Immature natural killer cell (primary cell): ENCODE results near the gene OR9A2. TPM values are rescaled to one million over a fixed set of nuclear protein-coding genes. Genes with fewer than 3 reads are reported as not detected.

Experiments
- DNase-seq, 3 donors: peaks; one replicate each; pipeline ENCODE4 v3.0.0; 2022; ENCODE audit warnings: mixed read lengths in 1 of 3
- H3K27ac Mint-ChIP-seq, 6 donors: one replicate each; pipeline ENCODE4 v1.8.0; 2020; ENCODE audit warnings: mixed read lengths in 6 of 6, mild to moderate bottlenecking in 5 of 6, inconsistent platforms in 4 of 6, moderate library complexity in 3 of 6
- H3K27me3 Mint-ChIP-seq, 3 donors: one replicate each; pipeline ENCODE4 v1.8.0; 2020 to 2021; ENCODE audit warnings: low read depth in 3 of 3, mild to moderate bottlenecking in 3 of 3, mixed read lengths in 3 of 3, moderate library complexity in 3 of 3, inconsistent platforms in 1 of 3
- H3K36me3 Mint-ChIP-seq, 3 donors: one replicate each; pipeline ENCODE4 v1.8.0; 2020; ENCODE audit warnings: mixed read lengths in 3 of 3, inconsistent platforms in 2 of 3, mild to moderate bottlenecking in 2 of 3
- H3K4me1 Mint-ChIP-seq, 2 donors: one replicate each; pipeline ENCODE4 v1.8.0; 2020; ENCODE audit warnings: inconsistent platforms in 2 of 2, mild to moderate bottlenecking in 2 of 2, mixed read lengths in 2 of 2, moderate library complexity in 1 of 2
- H3K4me3 Mint-ChIP-seq, 5 donors: one replicate each; pipeline ENCODE4 v1.8.0; 2020; ENCODE audit warnings: mild to moderate bottlenecking in 5 of 5, mixed read lengths in 5 of 5, inconsistent platforms in 3 of 5, moderate library complexity in 3 of 5
- H3K9me3 Mint-ChIP-seq, 6 donors: one replicate each; pipeline ENCODE4 v1.8.0; 2020; ENCODE audit warnings: mild to moderate bottlenecking in 6 of 6, mixed read lengths in 6 of 6, inconsistent platforms in 4 of 6, moderate library complexity in 3 of 6
- polyA plus RNA-seq, 3 donors: library from polyadenylated mRNA; unstranded; fragments of 300-500 nt; fragmentation: Illumina TruSeq; gene quantifications; one replicate each; pipeline ENCODE4 v1.2.3, GENCODE V29; 2021

The OR9A2 gene
- polyA plus RNA-seq, 3 donors from 2014 or later = not detected

DNA sequence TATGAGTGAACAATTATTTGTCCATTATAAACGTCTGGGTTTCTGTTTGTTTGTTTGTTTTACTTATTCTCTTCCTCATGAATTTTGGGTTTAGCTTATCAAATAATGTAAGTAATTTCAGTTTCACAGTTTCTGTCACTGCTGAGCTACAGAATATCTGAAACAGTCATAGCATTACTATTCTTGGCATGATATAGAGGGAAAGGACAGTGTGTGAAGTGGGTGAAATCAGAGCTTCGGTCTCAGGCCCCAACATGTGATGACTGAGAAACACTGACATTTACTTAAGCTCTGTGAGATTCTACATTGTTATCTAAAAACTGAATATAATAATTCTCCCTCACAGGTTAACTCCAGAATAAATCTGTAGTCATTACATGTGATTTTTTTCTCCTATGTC lies 16.5 kb upstream of the OR9A2 start:
- Mint-ChIP-seq H3K27ac (no peak overlapping the region), H3K4me1 (no peaks in the 10 kb centered on the region)

DNA sequence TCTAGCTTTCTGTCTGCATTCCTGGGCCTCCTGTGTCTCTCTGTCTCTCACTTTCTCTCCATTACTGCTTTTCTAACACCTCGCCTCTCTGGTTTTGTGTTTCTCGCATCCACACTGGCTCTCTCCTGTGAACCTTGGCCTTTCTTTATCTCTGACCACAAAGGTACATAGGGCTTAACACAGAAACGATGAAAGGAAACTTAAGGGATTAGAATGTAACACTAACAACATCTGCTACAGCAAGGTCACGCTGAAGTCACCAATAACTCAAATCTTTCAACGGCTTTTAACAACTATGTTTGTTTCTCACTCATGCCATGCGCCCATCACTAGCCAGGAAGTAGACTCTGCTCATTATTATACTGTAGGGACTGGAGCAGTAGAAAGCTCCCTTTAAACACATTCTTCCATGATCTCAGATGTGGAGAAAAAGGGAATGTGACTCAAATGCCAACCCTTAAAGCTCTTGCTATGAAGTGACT lies 15.9 kb upstream of the OR9A2 start:
- Mint-ChIP-seq H3K27ac (no peak overlapping the region), H3K36me3 (no peaks in the 10 kb centered on the region), H3K9me3 (no peaks in the 10 kb centered on the region), H3K4me1 (no peaks in the 10 kb centered on the region), H3K27me3 (peaks cover 0 to 4% (median 1%) of the 10 kb centered on the region in 3 donors), H3K4me3 (no peak overlapping the region)
- no peak for DNase-seq

More for the DNA sequence above, 16.5 kb upstream of the OR9A2 start:
- Mint-ChIP-seq H3K9me3 (no peaks in the 10 kb centered on the region), H3K27me3 (peaks cover 1 to 5% (median 1%) of the 10 kb centered on the region in 3 donors), H3K4me3 (no peak overlapping the region), H3K36me3 (no peaks in the 10 kb centered on the region)
- no peak for DNase-seq

DNA sequence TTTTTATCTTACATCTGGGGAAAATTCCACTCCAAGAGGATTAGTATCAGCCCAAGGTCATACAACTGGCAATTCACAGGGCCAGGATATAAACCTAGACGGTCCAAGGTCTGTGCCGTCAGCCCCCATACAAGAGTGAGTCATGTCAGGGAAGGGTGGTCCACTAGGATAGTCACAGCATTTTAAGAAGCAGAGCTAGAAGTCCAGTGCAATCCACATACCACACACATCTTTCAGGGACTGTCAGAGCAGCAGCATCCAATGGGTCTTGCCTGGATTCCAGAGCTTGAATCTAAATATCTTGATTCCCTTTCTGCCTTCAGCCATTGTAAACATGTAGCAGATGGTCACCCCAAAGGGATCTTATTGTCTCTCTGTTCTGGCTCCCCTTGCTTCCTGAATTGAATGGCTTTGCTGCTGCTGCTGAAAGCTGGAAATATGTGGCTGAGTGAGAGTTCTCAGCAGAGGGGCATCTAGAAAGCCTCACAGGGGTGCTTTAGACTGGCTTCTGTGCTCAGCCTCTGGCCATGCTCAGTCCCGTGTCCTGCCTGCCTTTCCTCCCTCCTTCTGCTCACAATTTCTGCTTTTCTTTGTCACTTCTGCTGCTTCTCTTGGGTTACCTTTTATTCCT lies 15.3 kb upstream of the OR9A2 start:
- Mint-ChIP-seq H3K4me1 (no peaks in the 10 kb centered on the region), H3K36me3 (no peaks in the 10 kb centered on the region), H3K9me3 (no peaks in the 10 kb centered on the region), H3K27ac (no peak overlapping the region), H3K4me3 (no peak overlapping the region), H3K27me3 (peaks cover 0 to 3% (median 2%) of the 10 kb centered on the region in 3 donors)
- DNase-seq = no peak

DNA sequence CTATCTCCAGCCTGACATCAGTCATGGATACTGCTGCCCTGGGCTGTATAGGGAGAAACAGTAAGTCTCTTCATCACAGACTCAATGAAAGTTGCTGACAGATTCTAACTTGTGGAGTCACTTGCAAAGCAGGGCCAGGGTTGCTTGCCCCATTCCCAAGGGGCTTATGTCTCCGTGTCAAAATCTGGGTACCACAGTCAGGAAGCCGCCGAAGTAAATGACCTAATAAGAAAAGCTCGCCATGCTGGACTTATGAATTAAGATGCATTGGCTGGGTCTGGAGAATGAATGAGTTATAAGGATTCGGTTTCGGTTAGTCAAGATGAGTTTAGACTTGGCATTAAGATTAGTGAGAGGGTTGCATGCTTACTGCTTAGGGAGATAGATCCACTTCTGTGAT lies 14.4 kb upstream of the OR9A2 start:
- no peak for DNase-seq
- Mint-ChIP-seq H3K4me3 (no peak overlapping the region), H3K27ac (no peak overlapping the region), H3K9me3 (no peaks in the 10 kb centered on the region), H3K27me3 (peaks cover 0 to 4% (median 2%) of the 10 kb centered on the region in 3 donors), H3K36me3 (no peaks in the 10 kb centered on the region), H3K4me1 (no peaks in the 10 kb centered on the region)

DNA sequence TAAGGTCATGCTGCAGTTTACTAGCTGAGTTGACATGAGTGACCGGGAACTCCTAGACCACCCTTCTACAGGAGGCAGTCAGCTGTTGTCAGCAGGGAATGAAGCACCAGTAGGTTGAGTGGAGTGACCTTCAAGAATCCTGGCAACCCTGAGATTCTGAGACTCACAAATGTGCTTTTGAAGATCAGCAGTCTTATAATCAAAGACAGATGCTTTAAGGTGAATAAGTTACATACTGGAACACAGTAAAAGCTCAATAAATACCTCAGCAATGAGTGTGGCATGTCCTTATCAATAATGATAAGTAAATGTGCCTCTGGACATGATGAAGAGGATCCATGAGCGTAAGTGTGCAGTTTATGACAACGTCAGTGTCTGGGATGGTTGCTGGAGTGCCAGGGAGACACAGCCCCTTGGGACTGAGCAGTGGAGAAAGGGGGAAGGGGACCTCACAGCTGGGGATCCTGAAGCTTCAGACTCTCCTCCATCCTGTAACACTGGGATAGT lies 13.3 kb upstream of the OR9A2 start:
- H3K36me3 Mint-ChIP-seq = no peaks in the 10 kb centered on the region
- no peak for DNase-seq
- peaks cover 0 to 4% (median 2%) of the 10 kb centered on the region in 3 donors for H3K27me3 Mint-ChIP-seq
- H3K27ac Mint-ChIP-seq = no peak overlapping the region
- H3K4me1 Mint-ChIP-seq = no peaks in the 10 kb centered on the region
- no peak overlapping the region for H3K4me3 Mint-ChIP-seq
- H3K9me3 Mint-ChIP-seq = peaks cover 0 to 2% (median 0%) of the 10 kb centered on the region in 6 donors

DNA sequence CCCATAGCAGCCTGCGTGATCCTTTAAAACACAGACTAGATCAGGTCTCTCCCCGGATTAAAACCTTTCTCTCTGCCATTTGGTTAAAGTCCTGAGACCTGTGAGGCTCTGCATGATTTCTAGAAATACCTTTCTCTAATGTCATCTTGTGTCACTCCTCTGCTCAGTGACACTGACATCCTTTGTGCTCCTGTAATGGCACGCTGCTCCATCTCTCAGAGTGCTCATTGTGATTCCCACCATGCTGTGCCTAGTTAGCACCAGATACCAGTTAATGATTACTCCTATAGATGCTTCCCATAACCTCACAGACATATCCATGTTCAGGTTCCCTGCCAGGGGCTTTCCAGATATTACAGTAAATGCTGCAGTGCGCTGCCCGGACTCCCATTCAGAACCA lies 11.7 kb upstream of the OR9A2 start:
- H3K27ac Mint-ChIP-seq = no peak overlapping the region
- H3K9me3 Mint-ChIP-seq = peaks cover 0 to 4% (median 1%) of the 10 kb centered on the region in 6 donors
- H3K4me3 Mint-ChIP-seq = no peak overlapping the region
- peaks cover 2 to 7% (median 4%) of the 10 kb centered on the region in 3 donors for H3K27me3 Mint-ChIP-seq
- H3K36me3 Mint-ChIP-seq = no peaks in the 10 kb centered on the region
- H3K4me1 Mint-ChIP-seq = no peaks in the 10 kb centered on the region
- DNase-seq = no peak

DNA sequence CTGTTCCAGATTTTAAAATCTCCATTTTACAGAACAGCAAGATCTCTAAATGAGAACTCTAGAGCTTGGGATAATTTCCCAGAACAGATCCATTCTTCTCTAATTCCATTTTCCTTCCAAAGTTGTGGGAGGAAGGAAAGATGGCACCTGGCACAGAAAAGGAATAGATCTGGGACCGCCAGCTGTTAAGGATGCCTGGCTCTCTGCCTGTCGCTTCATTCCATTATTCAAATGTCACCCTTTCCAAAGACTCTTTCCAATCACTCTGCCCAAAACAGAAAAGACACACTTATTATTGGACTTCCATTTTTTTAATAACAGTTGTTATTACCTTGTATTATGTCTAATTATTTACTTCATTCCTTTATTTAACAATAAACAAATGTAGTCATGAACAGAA lies 751 bp upstream of the OR9A2 start:
- H3K27ac Mint-ChIP-seq = no peak overlapping the region
- DNase-seq = no peak
- H3K4me3 Mint-ChIP-seq = no peak overlapping the region
- H3K4me1 Mint-ChIP-seq = peaks cover 0 to 1% of the 10 kb centered on the region in 2 donors
- peaks cover 0 to 7% (median 6%) of the 10 kb centered on the region in 3 donors for H3K27me3 Mint-ChIP-seq
- H3K36me3 Mint-ChIP-seq = no peaks in the 10 kb centered on the region
- H3K9me3 Mint-ChIP-seq = peaks cover 0 to 3% (median 0%) of the 10 kb centered on the region in 6 donors

DNA sequence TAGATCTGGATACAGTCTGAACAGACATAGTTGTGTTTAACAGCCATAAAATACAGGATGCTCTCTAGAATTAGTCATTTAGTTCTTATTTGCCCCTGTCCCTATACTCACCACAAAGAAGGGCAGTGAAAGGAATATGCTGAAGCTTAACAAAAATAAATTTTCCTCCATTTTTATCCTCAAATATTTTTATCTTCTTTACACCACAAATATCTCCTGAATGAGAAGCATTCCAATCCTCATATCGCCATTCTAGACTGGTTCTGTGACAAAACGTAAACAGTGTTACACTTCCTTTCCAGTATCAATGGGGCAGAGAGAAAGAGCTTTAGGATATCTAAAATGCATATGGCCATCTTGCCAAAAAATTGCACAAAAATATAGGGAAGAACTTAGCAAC lies 1.6 kb downstream of the OR9A2 start:
- Mint-ChIP-seq H3K27me3 (peaks cover 0 to 11% (median 7%) of the 10 kb centered on the region in 3 donors), H3K4me1 (no peaks in the 10 kb centered on the region), H3K9me3 (peaks cover 0 to 3% (median 0%) of the 10 kb centered on the region in 6 donors), H3K27ac (no peak overlapping the region), H3K4me3 (no peak overlapping the region), H3K36me3 (no peaks in the 10 kb centered on the region)
- no peak for DNase-seq

DNA sequence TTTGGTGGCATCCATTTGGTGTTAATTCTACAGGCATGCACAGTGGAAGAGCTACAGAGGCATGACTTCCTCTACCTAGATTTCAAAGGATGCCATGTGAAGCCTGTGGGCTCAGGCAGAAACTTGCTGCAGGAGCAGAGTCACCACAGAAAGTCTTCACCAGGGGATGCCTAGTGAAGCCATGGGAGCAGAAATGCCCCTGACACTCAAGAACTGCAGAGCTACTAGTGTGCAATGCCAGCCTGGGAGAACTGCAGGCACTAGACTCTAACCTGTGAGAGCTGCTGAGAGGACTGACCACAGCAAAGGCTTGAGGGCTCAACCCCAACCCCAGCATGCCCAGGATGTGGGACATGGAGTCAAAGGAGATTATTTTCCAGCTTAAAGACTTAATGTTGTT lies 3.9 kb downstream of the OR9A2 start:
- Mint-ChIP-seq H3K4me1 (no peaks in the 10 kb centered on the region), H3K9me3 (peaks cover 0 to 3% (median 0%) of the 10 kb centered on the region in 6 donors), H3K27me3 (peaks cover 0 to 16% (median 7%) of the 10 kb centered on the region in 3 donors), H3K27ac (no peak overlapping the region), H3K4me3 (no peak overlapping the region), H3K36me3 (no peaks in the 10 kb centered on the region)
- DNase-seq = no peak

DNA sequence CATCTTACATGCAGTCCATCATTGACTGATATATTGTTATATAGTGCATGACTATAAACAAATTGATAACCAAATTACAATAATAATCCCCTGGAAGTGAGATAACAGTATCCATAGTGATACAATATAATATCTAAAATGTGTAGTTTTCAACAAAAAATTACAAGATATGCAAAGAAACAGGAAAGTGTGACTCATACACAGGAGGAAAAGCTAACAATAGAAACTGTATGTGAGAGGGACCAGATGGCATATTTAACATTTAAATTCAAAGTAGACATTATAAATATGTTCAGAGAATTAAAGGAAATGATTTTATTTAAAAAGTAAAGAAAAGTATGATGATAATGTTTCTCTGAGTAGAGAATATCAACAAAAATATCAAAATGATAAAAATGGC lies 8.0 kb downstream of the OR9A2 start:
- DNase-seq = no peak
- Mint-ChIP-seq H3K36me3 (no peaks in the 10 kb centered on the region), H3K9me3 (no peaks in the 10 kb centered on the region), H3K4me1 (no peaks in the 10 kb centered on the region), H3K4me3 (no peak overlapping the region), H3K27me3 (peaks cover 0 to 11% (median 4%) of the 10 kb centered on the region in 3 donors), H3K27ac (no peak overlapping the region)

DNA sequence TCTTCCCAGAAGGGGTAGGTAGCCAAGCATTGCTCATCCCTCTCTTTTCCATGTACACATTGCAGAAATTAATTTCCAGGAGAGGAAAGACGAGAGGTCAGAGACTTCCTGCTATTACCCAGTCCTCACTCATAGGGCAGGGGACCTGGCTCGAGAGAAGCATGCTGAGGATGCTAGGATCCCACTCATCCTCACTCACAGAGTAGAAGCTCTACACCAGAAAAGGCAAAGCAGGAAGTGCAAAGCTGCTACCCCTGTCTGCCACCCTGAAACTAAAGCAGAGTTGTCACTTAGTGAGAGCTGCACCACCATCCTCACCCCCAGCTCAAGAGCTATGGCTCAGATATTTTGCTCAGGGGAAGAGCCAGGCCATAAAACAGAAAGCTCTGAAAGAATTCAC lies 9.9 kb downstream of the OR9A2 start:
- Mint-ChIP-seq H3K36me3 (no peaks in the 10 kb centered on the region), H3K27ac (no peak overlapping the region), H3K4me1 (no peaks in the 10 kb centered on the region), H3K9me3 (no peaks in the 10 kb centered on the region), H3K4me3 (no peak overlapping the region), H3K27me3 (peaks cover 0 to 11% (median 2%) of the 10 kb centered on the region in 3 donors)
- DNase-seq = no peak

DNA sequence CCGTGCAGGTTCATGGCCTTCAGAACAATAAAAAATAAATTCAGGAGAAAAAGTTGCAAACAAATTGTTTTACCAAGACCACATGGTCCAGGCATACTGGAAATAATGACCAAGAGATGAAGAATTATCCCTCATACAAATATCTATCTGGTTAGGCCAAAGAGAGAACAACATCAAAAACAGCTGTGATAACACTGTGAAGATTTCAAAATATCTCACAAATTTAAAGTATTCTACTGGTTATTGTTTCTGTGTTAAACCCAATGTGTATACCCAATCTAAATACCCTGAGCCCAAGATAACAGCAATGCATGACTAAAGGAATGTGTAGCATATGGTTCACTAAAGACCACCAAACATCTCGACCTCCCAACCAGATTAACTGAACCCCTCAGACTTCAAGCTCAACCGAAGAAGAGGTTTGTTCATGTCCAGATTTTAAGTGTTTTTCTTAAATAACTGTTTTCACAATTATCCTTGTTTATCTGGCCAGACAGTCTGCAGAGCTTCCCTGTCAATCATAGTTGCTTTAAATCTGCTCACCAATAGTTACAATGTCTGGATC lies 10.9 kb downstream of the OR9A2 start:
- Mint-ChIP-seq H3K36me3 (no peaks in the 10 kb centered on the region), H3K4me1 (no peaks in the 10 kb centered on the region), H3K27me3 (peaks cover 0 to 10% (median 2%) of the 10 kb centered on the region in 3 donors), H3K9me3 (no peaks in the 10 kb centered on the region), H3K27ac (no peak overlapping the region), H3K4me3 (no peak overlapping the region)
- DNase-seq = no peak

DNA sequence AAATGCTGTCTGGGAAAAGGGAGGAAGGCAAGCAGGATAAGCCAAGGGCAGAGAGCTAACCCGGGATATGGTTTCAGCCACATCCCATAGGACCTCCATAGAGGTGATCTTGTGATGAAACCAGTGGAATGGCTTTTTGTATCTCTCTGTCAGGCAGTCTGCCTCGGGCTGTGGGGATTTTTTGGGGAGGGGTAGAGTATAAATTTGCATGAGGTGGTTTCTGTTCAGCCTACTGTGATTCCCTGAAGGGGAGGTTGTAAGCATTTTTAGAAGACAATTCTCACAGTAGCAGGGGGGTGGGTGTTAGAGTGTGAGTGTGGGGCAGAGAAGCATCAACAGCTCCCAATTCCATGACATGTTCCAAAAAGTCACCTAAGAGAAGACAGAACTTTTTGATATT lies 11.8 kb downstream of the OR9A2 start:
- no peaks in the 10 kb centered on the region for H3K4me1 Mint-ChIP-seq
- H3K36me3 Mint-ChIP-seq = no peaks in the 10 kb centered on the region
- DNase-seq = no peak
- no peaks in the 10 kb centered on the region for H3K9me3 Mint-ChIP-seq
- no peak overlapping the region for H3K4me3 Mint-ChIP-seq
- peaks cover 0 to 10% (median 2%) of the 10 kb centered on the region in 3 donors for H3K27me3 Mint-ChIP-seq
- H3K27ac Mint-ChIP-seq = no peak overlapping the region

DNA sequence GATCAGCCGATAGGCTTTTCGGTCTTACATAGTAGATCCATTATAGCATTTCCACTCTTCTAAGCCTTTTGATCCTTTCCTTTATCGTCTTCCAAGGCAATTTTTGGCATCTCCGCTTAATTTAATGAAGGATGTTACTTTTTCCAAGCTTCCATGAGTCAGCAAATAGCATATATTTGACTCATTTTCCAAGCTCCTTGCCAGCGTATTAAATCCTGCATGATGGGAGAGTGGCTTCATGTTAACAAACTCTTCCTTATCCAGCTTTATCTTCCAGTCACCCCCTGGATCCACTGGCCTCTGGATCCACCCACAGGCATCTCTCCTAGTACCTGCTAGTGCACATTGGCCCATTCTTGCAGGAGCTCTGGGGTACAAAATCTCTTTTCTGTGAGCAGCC lies 13.0 kb downstream of the OR9A2 start:
- H3K4me1 Mint-ChIP-seq = no peaks in the 10 kb centered on the region
- H3K27ac Mint-ChIP-seq = no peak overlapping the region

More for the DNA sequence above, 13.0 kb downstream of the OR9A2 start:
- Mint-ChIP-seq H3K9me3 (no peaks in the 10 kb centered on the region), H3K4me3 (no peak overlapping the region), H3K27me3 (peaks cover 0 to 5% (median 2%) of the 10 kb centered on the region in 3 donors), H3K36me3 (no peaks in the 10 kb centered on the region)
- DNase-seq = no peak
